ENCODE measurements around the gene IGSF3.

DNA sequence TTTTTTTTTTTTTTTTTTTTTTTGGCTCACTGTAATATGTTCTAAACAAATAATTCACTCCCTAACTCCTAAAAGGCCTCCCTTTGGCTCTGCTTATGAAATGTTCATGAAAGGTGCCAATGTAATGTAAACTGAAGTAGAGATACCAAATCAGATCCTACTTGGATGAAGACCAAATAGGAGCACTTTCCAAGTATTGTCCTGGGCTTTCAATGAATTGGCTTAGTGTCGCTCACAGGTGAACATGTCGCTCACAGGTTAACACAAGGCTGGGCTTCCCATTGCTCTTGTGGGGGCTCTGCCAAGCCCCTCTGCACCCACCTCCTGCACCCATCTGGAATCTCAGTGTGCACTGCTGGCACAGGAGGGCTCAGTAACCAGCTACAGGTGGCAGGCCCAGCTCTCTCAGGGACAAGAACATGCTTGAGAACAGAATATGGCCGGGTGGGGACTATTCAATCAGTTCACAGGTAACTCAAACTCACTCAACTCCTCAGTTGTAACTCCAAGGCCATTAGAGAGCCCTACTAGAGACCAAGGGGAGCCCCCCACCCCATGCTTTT, 86.1 kb downstream of the IGSF3 start:
- TF ChIP-seq GABPA (IDR thresholded peaks at IDR 0.05; ENCODE audit: low read depth) = no peak
- TF ChIP-seq, protein P1, sequence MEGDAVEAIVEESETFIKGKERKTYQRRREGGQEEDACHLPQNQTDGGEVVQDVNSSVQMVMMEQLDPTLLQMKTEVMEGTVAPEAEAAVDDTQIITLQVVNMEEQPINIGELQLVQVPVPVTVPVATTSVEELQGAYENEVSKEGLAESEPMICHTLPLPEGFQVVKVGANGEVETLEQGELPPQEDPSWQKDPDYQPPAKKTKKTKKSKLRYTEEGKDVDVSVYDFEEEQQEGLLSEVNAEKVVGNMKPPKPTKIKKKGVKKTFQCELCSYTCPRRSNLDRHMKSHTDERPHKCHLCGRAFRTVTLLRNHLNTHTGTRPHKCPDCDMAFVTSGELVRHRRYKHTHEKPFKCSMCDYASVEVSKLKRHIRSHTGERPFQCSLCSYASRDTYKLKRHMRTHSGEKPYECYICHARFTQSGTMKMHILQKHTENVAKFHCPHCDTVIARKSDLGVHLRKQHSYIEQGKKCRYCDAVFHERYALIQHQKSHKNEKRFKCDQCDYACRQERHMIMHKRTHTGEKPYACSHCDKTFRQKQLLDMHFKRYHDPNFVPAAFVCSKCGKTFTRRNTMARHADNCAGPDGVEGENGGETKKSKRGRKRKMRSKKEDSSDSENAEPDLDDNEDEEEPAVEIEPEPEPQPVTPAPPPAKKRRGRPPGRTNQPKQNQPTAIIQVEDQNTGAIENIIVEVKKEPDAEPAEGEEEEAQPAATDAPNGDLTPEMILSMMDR (IDR thresholded peaks at IDR 0.05; ENCODE audit: insufficient read depth, low read length) = no peak
